Lower leg skin (tissue), 3 donors: ENCODE results near the gene PIP5KL1.

Experiments
- POLR2A ChIP-seq, 2 donors: fragments of 450-650 bp; IDR thresholded peaks; one replicate each; pipeline ENCODE4 v1.6.1; 2016 to 2017; ENCODE audit warnings: antibody characterized with exemption in 2 of 2, mild to moderate bottlenecking in 1 of 2, moderate library complexity in 1 of 2
- TF ChIP-seq, protein P1 (sequence below), 3 donors: fragments of 450-650 bp; IDR thresholded peaks; one replicate each; pipeline ENCODE4 v1.5.1; 2016; ENCODE audit warnings: antibody characterized with exemption in 3 of 3, mild to moderate bottlenecking in 3 of 3, moderate library complexity in 2 of 3

GRCh38 chr9:127958728-127959127, 28.2 kb upstream of the PIP5KL1 start:
- no peak for TF ChIP-seq POLR2A (IDR thresholded peaks at IDR 0.05)
- TF ChIP-seq, protein P1, sequence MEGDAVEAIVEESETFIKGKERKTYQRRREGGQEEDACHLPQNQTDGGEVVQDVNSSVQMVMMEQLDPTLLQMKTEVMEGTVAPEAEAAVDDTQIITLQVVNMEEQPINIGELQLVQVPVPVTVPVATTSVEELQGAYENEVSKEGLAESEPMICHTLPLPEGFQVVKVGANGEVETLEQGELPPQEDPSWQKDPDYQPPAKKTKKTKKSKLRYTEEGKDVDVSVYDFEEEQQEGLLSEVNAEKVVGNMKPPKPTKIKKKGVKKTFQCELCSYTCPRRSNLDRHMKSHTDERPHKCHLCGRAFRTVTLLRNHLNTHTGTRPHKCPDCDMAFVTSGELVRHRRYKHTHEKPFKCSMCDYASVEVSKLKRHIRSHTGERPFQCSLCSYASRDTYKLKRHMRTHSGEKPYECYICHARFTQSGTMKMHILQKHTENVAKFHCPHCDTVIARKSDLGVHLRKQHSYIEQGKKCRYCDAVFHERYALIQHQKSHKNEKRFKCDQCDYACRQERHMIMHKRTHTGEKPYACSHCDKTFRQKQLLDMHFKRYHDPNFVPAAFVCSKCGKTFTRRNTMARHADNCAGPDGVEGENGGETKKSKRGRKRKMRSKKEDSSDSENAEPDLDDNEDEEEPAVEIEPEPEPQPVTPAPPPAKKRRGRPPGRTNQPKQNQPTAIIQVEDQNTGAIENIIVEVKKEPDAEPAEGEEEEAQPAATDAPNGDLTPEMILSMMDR (IDR thresholded peaks at IDR 0.05): no peak
